Measurements from ENCODE around the gene RAB15. TPM values are rescaled to one million over a fixed set of nuclear protein-coding genes. Genes with fewer than 3 reads are reported as not detected.

The RAB15 gene
- polyA plus RNA-seq, 3 donors = 0.09 to 0.14 (median 0.09) TPM

DNA sequence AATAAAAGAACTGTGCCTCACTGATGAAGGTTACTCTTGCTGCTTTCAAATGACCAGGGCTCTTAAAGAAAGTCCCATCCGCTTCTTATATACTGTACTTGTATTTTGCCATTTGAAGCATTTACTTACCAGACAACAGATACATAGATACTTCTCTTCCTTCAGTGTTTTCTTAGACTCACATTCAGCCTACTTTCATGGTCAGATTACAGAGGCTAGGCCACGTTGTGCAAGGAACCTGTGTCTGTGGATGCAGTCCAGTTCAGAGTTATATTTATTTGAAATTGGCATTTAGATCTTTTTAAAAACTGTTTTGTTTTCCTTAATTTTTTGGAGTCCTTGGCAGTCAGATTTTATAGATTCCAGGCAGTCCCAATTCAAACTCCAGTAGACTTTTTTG, 51.7 kb downstream of the RAB15 start:
- H3K4me3 Mint-ChIP-seq = no peak overlapping the region
- no peak overlapping the region for H3K4me2 ChIP-seq (replicated peaks; ENCODE audit: extremely low read depth, low read length, poor library complexity, severe bottlenecking)
- no peaks in the 10 kb centered on the region for H3K9me3 Mint-ChIP-seq
- H3K4me3 ChIP-seq (replicated peaks in 1 of 3; ENCODE audit: low read depth in 2 of 3, low read length in 3 of 3) = no peak overlapping the region
- H3K4me1 Mint-ChIP-seq = peaks cover 17% of the 10 kb centered on the region
- no peak overlapping the region for H3K27ac Mint-ChIP-seq
- no peak overlapping the region for H3K9ac ChIP-seq (ENCODE audit: insufficient read depth, low read length, poor library complexity, severe bottlenecking)
- 100% methylated on average over 2 of the region's 2 CpGs for WGBS (ENCODE audit: insufficient coverage)
- peaks cover 8 to 9% of the 10 kb centered on the region in 2 donors for H3K4me1 ChIP-seq (ENCODE audit: control insufficient read depth in 1 of 2, insufficient read depth in 2 of 2, low read length in 2 of 2)
- no peak for DNase-seq
- no peaks in the 10 kb centered on the region for H3K9me3 ChIP-seq (replicated peaks in 1 of 2; ENCODE audit: control insufficient read depth in 1 of 2, insufficient read depth in 1 of 2, low read length in 2 of 2)
- H2AFZ ChIP-seq (ENCODE audit: insufficient read depth, low read depth, low read length, poor library complexity, severe bottlenecking) = no peak overlapping the region
- peaks cover 17 to 34% of the 10 kb centered on the region in 2 donors for H3K36me3 ChIP-seq (replicated peaks in 1 of 2; ENCODE audit: control insufficient read depth in 1 of 2, insufficient read depth in 2 of 2, low read length in 2 of 2)
- H3K27me3 ChIP-seq (ENCODE audit: control insufficient read depth in 2 of 2, insufficient read depth in 2 of 2, low read length in 2 of 2) = no peaks in the 10 kb centered on the region
- peaks cover 92% of the 10 kb centered on the region for H3K79me2 ChIP-seq (ENCODE audit: insufficient read depth, low read length)
- intact Hi-C loops (cut with micrococcal nuclease) = no loop called here
- peaks cover 95% of the 10 kb centered on the region for H4K20me1 ChIP-seq (ENCODE audit: insufficient read depth, low read length)
- H3K27ac ChIP-seq (ENCODE audit: low read depth in 1 of 2, low read length in 2 of 2) = no peak overlapping the region
- peaks cover 18 to 39% of the 10 kb centered on the region in 2 donors for H3K36me3 Mint-ChIP-seq
- no peaks in the 10 kb centered on the region for H3K27me3 Mint-ChIP-seq (ENCODE audit: low read depth in 3 of 3)
- TF ChIP-seq, protein P1, sequence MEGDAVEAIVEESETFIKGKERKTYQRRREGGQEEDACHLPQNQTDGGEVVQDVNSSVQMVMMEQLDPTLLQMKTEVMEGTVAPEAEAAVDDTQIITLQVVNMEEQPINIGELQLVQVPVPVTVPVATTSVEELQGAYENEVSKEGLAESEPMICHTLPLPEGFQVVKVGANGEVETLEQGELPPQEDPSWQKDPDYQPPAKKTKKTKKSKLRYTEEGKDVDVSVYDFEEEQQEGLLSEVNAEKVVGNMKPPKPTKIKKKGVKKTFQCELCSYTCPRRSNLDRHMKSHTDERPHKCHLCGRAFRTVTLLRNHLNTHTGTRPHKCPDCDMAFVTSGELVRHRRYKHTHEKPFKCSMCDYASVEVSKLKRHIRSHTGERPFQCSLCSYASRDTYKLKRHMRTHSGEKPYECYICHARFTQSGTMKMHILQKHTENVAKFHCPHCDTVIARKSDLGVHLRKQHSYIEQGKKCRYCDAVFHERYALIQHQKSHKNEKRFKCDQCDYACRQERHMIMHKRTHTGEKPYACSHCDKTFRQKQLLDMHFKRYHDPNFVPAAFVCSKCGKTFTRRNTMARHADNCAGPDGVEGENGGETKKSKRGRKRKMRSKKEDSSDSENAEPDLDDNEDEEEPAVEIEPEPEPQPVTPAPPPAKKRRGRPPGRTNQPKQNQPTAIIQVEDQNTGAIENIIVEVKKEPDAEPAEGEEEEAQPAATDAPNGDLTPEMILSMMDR (IDR thresholded peaks at IDR 0.05) = no peak

DNA sequence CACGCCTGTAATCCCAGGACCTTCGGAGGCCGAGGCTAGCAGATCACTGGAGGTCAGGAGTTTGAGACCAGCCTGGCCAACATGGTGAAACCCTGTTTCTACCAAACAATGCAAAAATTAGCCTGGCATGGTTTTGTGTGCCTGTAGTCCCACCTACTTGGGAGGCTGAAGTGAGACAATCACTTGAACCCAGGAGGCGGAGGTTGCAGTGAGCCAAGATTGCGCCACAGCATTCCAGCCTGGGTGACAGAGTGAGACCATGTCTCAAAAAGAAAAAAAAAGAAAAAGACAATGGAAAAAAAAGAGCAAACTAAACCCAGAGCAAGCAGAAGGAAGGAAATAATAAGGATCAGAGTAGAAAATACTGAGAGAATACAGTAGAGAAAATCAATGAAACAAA, 52.5 kb downstream of the RAB15 start:
- peaks cover 9 to 26% of the 10 kb centered on the region in 2 donors for H3K36me3 ChIP-seq (replicated peaks in 1 of 2; ENCODE audit: control insufficient read depth in 1 of 2, insufficient read depth in 2 of 2, low read length in 2 of 2)
- Mint-ChIP-seq H3K4me1 (peaks cover 24% of the 10 kb centered on the region), H3K4me3 (no peak overlapping the region), H3K27me3 (ENCODE audit: low read depth in 3 of 3) (no peaks in the 10 kb centered on the region), H3K27ac (no peak overlapping the region), H3K9me3 (peaks cover 0 to 2% (median 0%) of the 10 kb centered on the region in 7 donors), H3K36me3 (peaks cover 14 to 35% of the 10 kb centered on the region in 2 donors)
- H3K4me1 ChIP-seq (ENCODE audit: control insufficient read depth in 1 of 2, insufficient read depth in 2 of 2, low read length in 2 of 2) = peaks cover 16 to 17% of the 10 kb centered on the region in 2 donors
- H3K27me3 ChIP-seq (ENCODE audit: control insufficient read depth in 2 of 2, insufficient read depth in 2 of 2, low read length in 2 of 2) = no peaks in the 10 kb centered on the region
- 100% methylated on average over 3 of the region's 5 CpGs for WGBS (ENCODE audit: insufficient coverage)
- no peaks in the 10 kb centered on the region for H3K9me3 ChIP-seq (replicated peaks in 1 of 2; ENCODE audit: control insufficient read depth in 1 of 2, insufficient read depth in 1 of 2, low read length in 2 of 2)
- H3K27ac ChIP-seq (ENCODE audit: low read depth in 1 of 2, low read length in 2 of 2) = no peak overlapping the region
- intact Hi-C loops (cut with micrococcal nuclease) = loop anchor here (10.0 kb wide), 3 partner anchors 65 to 265 kb away; partner anchors contain the start of genes FNTB (in 2 of the 2) and MAX (in 2 of the 2)
- no peak overlapping the region for H3K4me3 ChIP-seq (replicated peaks in 1 of 3; ENCODE audit: low read depth in 2 of 3, low read length in 3 of 3)
- DNase-seq = no peak
- TF ChIP-seq, protein P1 (IDR thresholded peaks at IDR 0.05) = no peak
- H2AFZ ChIP-seq (ENCODE audit: insufficient read depth, low read depth, low read length, poor library complexity, severe bottlenecking) = no peak overlapping the region
- H4K20me1 ChIP-seq (ENCODE audit: insufficient read depth, low read length) = peaks cover 86% of the 10 kb centered on the region
- no peak overlapping the region for H3K9ac ChIP-seq (ENCODE audit: insufficient read depth, low read length, poor library complexity, severe bottlenecking)
- peaks cover 92% of the 10 kb centered on the region for H3K79me2 ChIP-seq (ENCODE audit: insufficient read depth, low read length)
- H3K4me2 ChIP-seq (replicated peaks; ENCODE audit: extremely low read depth, low read length, poor library complexity, severe bottlenecking) = no peak overlapping the region
